SK-N-MC (cell line): ENCODE measurements around the gene MRC1.

Source experiments
- EZH2 ChIP-seq: fragments of 200-600 bp; sonication (generic); IDR thresholded peaks from one replicate; pipeline ENCODE4 v1.6.1; 2017; ENCODE audit warnings: antibody characterized with exemption
- POLR2AphosphoS5 ChIP-seq: IDR thresholded peaks from 2 replicates; pipeline ENCODE4 v1.6.1; 2012; ENCODE audit warnings: mild to moderate bottlenecking, low read depth, low read length, borderline replicate concordance

DNA sequence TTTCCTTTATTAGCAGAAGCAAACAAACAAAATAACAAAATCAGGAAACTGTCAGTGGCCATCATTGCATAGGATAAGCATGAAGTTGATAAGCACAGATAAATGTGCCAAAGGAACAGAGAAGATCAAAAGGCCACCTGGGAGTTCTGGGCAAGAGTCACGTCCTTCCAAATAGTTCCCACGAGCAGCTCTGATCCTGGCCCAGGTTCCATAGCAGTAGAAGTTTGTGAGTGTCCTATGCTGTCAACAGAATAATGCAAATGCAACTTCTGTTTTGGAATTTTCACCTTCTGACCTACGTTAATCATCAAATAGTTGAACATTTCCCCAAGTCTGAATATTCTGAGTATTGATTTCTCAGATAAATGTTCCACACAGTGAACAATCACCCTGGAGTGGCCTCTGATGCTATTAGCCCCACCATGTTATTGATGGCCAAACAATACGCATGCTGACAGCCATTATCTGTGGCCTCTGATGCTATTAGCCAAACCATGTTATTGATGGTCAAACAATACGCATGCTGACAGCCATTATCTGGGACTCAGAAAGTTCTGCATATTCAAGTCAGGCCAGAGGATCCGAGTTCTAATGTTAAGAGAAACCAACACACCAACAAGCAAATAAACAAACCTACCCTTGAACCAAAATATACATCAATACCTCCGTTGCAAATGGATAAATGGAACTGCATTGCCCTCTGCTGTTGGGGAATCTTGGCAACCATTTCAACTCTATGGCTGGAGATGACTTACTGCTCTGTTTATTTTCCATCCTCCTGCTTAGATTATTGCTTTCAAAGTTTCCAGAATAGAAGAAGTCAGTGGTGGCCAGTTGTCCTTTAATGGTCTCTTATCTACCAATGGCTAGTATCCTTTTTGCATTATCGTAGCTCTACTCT lies 63.3 kb downstream of the MRC1 start:
- TF ChIP-seq EZH2 = no peak
- TF ChIP-seq POLR2AphosphoS5 = no peak
